ENCODE data around the gene CAMK2A.

CAMK2A gene

DNA sequence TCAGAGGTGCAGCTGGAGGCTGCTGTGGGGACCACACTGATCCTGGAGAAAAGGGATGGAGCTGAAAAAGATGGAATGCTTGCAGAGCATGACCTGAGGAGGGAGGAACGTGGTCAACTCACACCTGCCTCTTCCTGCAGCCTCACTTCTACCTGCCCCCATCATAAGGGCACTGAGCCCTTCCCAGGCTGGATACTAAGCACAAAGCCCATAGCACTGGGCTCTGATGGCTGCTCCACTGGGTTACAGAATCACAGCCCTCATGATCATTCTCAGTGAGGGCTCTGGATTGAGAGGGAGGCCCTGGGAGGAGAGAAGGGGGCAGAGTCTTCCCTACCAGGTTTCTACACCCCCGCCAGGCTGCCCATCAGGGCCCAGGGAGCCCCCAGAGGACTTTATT lies 105.6 kb downstream of the CAMK2A start:
- FAIRE-seq, result no peak

DNA sequence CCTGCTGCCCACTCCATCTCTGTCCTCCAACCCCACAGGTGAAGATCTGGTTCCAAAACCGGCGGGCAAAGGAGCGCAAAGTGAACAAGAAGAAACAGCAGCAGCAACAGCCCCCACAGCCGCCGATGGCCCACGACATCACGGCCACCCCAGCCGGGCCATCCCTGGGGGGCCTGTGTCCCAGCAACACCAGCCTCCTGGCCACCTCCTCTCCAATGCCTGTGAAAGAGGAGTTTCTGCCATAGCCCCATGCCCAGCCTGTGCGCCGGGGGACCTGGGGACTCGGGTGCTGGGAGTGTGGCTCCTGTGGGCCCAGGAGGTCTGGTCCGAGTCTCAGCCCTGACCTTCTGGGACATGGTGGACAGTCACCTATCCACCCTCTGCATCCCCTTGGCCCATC lies 106.1 kb downstream of the CAMK2A start:
- no peak for FAIRE-seq

DNA sequence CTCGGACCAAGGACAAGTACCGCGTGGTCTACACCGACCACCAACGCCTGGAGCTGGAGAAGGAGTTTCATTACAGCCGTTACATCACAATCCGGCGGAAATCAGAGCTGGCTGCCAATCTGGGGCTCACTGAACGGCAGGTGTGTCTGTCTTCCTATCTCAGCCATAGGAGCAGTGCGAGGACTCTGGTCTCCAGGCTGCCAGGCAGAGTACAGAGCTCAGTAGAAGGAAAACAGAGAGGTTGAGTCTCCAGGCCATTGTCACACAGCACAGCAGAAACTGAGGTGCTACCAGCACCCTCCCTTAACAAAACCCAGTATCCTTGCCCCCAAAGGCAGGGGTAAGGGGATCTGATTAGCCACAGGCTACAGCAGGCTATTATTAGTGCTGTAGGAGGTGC lies 106.8 kb downstream of the CAMK2A start:
- FAIRE-seq, result no peak

- no peak for FAIRE-seq
Measured at GRCh38 chr5:150181766-150182545, 107.6 kb downstream of the CAMK2A start.

- no peak for FAIRE-seq
Measured at GRCh38 chr5:150181027-150181426, 108.5 kb downstream of the CAMK2A start.

- FAIRE-seq, result no peak
Measured at GRCh38 chr5:150180241-150181026, 109.1 kb downstream of the CAMK2A start.

DNA sequence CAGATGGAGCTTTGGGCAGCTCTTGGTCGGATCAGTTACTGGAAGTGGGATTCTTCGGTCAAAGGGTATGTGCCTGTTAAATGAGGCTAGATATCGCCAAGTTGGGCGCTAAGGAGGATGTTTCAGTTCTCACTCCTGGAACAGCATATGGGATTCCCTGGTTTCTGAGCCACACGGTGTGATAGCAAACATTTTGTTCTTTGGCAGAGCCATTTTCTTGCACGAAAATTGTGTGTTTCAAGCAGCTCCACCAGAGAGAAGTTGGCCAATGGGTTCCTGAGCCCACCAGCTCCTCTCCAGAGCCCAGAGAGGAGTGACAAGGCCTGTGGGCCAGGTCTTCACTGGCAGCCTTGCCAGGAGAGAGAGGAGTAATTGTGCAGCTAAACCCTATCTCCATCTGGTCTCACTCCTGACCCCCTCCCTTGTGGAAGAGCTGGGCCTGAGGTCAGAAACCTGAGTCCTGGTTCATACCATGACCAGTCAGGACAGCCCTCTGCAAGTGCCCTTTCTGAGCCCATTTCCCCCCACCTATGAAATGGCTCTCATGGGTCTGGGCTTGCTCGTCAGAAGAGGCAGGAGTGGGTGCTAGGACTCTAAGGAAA lies 110.5 kb downstream of the CAMK2A start:
- no peak for FAIRE-seq

DNA sequence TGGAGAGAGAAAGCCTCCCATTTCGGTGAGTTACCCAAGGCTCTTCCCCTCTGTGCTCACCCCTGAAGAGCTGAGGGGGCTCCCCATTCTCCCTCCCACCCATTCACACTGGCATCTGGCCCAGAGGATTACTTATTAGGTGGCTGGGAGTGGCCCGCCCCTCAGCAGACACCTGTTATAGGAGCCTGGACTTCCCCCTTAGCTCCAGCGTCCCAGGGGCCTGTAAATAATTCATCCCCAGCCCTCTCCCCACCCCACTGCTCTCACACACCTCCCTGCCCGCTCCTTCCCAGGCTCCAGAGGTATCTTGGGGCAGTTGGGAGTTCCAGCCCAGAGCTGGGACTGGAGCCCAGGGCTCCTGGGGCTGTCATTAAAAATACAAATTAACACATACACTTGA lies 111.3 kb downstream of the CAMK2A start:
- FAIRE-seq, result no peak

GRCh38 chr5:150177721-150178120 lies 111.9 kb downstream of the CAMK2A start:
- no peak for FAIRE-seq

GRCh38 chr5:150176745-150177477 lies 112.7 kb downstream of the CAMK2A start:
- FAIRE-seq, result no peak

DNA sequence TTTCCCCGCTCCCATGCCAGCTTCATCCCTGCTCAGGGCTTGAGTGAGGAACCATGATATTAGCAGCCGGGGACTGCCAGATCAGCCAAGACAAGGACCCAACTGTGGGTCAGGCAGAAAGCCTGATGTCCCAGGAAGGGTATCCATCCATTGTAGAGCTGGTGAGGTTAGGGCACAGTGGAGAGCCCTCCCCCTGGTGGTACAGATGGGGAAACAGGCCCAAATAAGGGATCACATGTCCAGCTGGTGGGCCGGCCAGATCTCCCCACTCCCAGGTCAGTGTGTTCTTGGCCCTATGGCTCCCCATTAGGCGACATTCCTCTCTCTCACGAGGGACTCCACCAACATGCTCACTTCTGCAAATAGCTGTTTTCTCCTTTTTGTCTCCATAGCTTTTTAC lies 114.0 kb downstream of the CAMK2A start:
- no peak for FAIRE-seq

- FAIRE-seq, result no peak
Measured at GRCh38 chr5:150175076-150175475, 114.5 kb downstream of the CAMK2A start.

DNA sequence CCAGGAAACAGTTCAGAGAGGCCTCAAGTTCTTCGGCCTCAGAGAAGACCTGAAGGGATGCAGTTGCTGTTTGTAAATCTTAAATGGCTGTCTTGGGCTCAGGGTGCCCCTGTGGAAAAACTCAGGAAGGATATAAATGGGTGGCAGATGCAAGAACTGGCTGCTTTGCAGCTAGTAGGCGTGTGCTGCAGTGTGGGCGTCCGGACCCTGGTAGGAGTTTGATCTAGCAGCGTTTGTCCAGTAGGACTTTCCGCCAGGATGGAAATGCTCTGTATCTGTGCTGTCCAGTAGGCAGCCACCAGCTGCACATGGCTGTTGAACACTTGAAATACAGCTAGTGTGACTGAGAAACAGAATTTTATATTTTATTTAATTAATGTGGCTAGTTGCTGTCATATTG lies 115.3 kb downstream of the CAMK2A start:
- no peak for FAIRE-seq

DNA sequence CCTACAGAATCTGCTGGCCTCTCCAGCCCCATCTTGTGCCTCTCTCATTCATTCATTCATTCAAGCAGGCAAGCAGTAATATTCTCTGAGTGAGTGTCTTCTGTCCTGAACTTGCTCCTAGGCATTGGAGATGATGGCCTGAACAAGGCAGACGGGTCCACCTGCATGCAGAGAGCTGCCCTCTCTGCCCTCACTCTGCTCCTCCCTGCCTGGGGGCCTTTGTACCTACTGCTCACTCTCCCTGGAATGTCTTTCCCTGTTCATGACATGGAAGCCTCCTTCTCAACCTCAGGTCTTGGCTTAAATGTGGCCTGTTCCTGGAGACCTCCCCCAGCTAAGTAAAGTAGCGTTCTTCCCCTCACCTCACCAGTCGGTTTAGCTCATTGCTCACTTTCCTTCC lies 116.4 kb downstream of the CAMK2A start:
- no peak for FAIRE-seq

- no peak for FAIRE-seq
Measured at GRCh38 chr5:150172556-150172955, 117.0 kb downstream of the CAMK2A start.

DNA sequence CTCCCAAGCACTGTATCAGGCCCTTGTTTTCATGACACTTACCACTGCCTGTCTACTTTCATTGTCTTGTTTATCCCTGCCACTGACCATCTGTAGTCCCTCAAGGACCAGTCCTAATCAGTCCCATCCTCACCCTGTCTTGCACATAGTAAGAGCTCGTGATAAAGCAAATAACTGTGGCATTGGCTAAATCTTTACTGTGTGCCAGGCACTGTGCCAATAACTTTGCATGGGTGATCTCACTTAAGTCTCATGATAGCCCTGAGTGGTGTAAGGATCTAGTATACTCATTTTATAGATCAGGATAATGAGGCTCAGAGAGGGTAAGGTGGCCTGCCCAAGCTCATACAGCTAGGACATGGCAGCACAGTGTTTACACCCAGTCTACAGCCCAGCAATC lies 117.4 kb downstream of the CAMK2A start:
- FAIRE-seq, result no peak

Measured in colon (tissue), 2 donors.